Mucosa of descending colon (tissue), 3 donors: ENCODE data around the gene ARAP1. TPM values are rescaled to one million over a fixed set of nuclear protein-coding genes. Genes with fewer than 3 reads are reported as not detected.
A peak's percentile ranks its signal among the peaks of the same experiment; 100 is the strongest.

Experiments
- ATAC-seq: fragments of 200-7000 bp; cut with Tn5 transposase; one replicate; pipeline ENCODE4 v1.9.1; 2020; ENCODE audit warnings: mild to moderate bottlenecking, moderate library complexity
- DNase-seq, 3 donors: peaks; one replicate each; pipeline ENCODE4 v3.0.0-alpha.2; 2020
- H3K36me3 ChIP-seq: fragments of 200-600 bp; one replicate; pipeline ENCODE4 v1.8.0; 2021; ENCODE audit warnings: low read depth, mild to moderate bottlenecking
- H3K4me1 ChIP-seq: fragments of 200-600 bp; one replicate; pipeline ENCODE4 v1.8.0; 2021; ENCODE audit warnings: low read depth, mild to moderate bottlenecking
- H3K4me3 ChIP-seq: fragments of 200-600 bp; one replicate; pipeline ENCODE4 v1.8.0; 2021; ENCODE audit warnings: mild to moderate bottlenecking
- H3K9me3 ChIP-seq: fragments of 200-600 bp; one replicate; pipeline ENCODE4 v1.8.0; 2021; ENCODE audit warnings: mild to moderate bottlenecking
- CTCF ChIP-seq: fragments of 200-600 bp; IDR thresholded peaks from one replicate; pipeline ENCODE4 v1.8.0; 2022; ENCODE audit warnings: antibody characterized with exemption, mild to moderate bottlenecking
- intact Hi-C, 2 donors: fragments of 100-400 bp; cut with DNase I in 1 of 2; cut with micrococcal nuclease in 1 of 2; formaldehyde crosslinking; loops; one replicate each; pipeline versions ENCODE4 v1.11.0 to v1.11.1; 2022; cut with DNase I, micrococcal nuclease
- total RNA-seq, 3 donors: library from RNA; stranded (reverse); fragmentation: NEBNext Ultra II Directional in 2 of 3; extraction: Animal tissue kit (Norgen Biotek cat#: 25700) in 2 of 3; gene quantifications; one replicate each; pipeline versions ENCODE4 v1.2.1 to v1.2.4, GENCODE V29; 2021 to 2023
- donor health status: DM: no; HTN: no; CAD: no; lungs with moderate emphysema.
- donor health status: DM: no; HTN: no; CAD: no.
- donor health status: DM: no; HTN: yes; CAD: no.

ARAP1 gene
- total RNA-seq, 3 donors from 2014 or later, result 69.3 to 84.8 (median 84.0) TPM

- Histone ChIP-seq H3K4me1 (peaks cover 9% of the 10 kb centered on the region), H3K4me3 (no peak overlapping the region), H3K36me3 (no peaks in the 10 kb centered on the region), H3K9me3 (no peaks in the 10 kb centered on the region)
- DNase-seq, result no peak
- intact Hi-C loops, result loop anchor here in 1 of 2 donors (5.0 kb wide), 1 partner anchor 59 kb away; no protein-coding TSS in a partner anchor
- no peak for ATAC-seq
- TF ChIP-seq CTCF, result no peak
These were observed 106.2 kb downstream of the ARAP1 start for GRCh38 chr11:72646024-72646423.

GRCh38 chr11:72643547-72643946, 108.7 kb downstream of the ARAP1 start:
- intact Hi-C loops, result loop anchor here (5.0 kb wide), 2 partner anchors 41 to 56 kb away; no protein-coding TSS in a partner anchor
- no peaks in the 10 kb centered on the region for H3K36me3 ChIP-seq
- H3K4me1 ChIP-seq, result peaks cover 9% of the 10 kb centered on the region
- no peaks in the 10 kb centered on the region for H3K9me3 ChIP-seq
- DNase-seq (no peak), ATAC-seq (no peak)
- no peak for TF ChIP-seq CTCF
- H3K4me3 ChIP-seq, result no peak overlapping the region

- intact Hi-C loops, result loop anchor here (5.0 kb wide), 2 partner anchors 41 to 56 kb away; no protein-coding TSS in a partner anchor
- Histone ChIP-seq H3K36me3 (no peaks in the 10 kb centered on the region), H3K4me1 (peaks cover 9% of the 10 kb centered on the region), H3K4me3 (no peak overlapping the region), H3K9me3 (no peaks in the 10 kb centered on the region)
- ATAC-seq (peak; percentile 87), DNase-seq (peak; percentile 59 to 74 (median 61))
- peak; percentile 96 for TF ChIP-seq CTCF
These were observed 109.2 kb downstream of the ARAP1 start for GRCh38 chr11:72642884-72643522.

- ATAC-seq (peak; percentile 75), DNase-seq (peak in 2 of 3 donors; percentile 25 to 63)
- Histone ChIP-seq H3K4me3 (no peak overlapping the region), H3K36me3 (no peaks in the 10 kb centered on the region), H3K4me1 (peaks cover 9% of the 10 kb centered on the region), H3K9me3 (no peaks in the 10 kb centered on the region)
- no peak for TF ChIP-seq CTCF
- intact Hi-C loops, result loop anchor here (5.0 kb wide), 2 partner anchors 40 to 55 kb away; no protein-coding TSS in a partner anchor
These were observed 109.9 kb downstream of the ARAP1 start for GRCh38 chr11:72642043-72642883.

GRCh38 chr11:72641522-72642042, 110.6 kb downstream of the ARAP1 start:
- no peaks in the 10 kb centered on the region for H3K9me3 ChIP-seq
- H3K4me3 ChIP-seq, result no peak overlapping the region
- TF ChIP-seq CTCF, result no peak
- H3K36me3 ChIP-seq, result no peaks in the 10 kb centered on the region
- no peak for ATAC-seq
- no peak for DNase-seq
- peaks cover 9% of the 10 kb centered on the region for H3K4me1 ChIP-seq
- intact Hi-C loops, result loop anchor here (5.0 kb wide), 2 partner anchors 39 to 54 kb away; no protein-coding TSS in a partner anchor
